ENCODE results near the gene CCR3.

The CCR3 gene

DNA sequence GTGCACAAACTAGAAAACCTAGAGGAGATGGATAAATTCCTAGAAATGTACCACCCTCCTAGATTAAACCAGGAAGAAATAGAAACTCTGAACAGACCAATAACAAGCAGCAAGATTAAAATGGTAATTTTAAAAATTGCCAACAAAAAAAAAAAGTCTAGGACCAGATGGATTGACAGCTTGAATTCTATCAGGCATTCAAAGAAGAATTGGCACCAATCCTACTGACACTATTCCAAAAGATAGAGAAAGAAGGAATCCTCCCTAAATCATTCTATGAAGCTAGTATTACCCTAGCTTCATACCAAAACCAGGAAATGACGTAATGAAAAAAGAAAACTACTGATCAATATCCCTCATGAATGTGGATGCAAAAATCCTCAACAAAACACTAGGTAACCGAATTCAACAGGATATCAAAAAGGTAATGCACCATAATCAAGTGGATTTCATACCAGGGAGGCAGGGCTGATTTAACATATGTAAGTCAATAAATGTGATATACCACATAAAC is 24.0 kb upstream of the CCR3 start:
- DNase-seq, result no peak

DNA sequence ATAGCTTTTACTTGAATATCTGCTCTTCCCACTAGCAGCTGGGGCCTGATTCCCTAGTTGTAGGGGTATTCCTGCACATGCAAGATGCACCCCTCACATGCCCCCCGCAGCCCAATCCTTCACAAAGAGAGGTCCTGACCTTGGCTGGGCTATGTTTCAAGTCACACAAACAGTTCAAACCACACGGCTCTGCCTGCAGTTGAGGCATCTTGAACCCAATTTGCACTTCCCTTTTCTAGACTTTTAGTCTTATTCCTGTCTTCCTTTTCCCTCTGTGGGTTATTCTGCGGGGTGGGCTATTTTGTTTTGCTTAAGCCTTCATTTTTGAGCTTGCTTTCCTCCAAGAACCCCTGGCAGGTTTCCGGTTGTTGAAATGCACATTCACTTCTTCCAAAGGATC is 20.9 kb upstream of the CCR3 start:
- DNase-seq, result no peak

DNA sequence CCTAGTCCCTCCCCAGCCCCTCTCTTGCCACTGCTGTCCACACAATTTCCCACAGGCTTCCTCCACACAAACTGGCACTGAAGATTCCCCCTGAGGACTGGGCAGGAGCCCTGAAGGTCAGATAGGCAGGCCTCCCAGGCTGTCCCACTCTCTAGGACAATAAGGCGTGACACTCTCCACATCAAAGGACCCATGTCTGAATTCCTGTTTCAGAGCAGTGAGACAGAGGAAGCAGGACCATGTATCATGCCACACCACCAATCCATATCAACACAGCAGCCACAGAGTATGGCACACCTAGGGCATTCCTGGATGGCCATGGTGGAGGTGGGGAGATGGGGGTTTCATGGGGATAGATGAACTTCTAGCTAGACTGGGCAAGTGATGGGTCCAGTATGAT is 20.3 kb upstream of the CCR3 start:
- DNase-seq, result no peak

DNA sequence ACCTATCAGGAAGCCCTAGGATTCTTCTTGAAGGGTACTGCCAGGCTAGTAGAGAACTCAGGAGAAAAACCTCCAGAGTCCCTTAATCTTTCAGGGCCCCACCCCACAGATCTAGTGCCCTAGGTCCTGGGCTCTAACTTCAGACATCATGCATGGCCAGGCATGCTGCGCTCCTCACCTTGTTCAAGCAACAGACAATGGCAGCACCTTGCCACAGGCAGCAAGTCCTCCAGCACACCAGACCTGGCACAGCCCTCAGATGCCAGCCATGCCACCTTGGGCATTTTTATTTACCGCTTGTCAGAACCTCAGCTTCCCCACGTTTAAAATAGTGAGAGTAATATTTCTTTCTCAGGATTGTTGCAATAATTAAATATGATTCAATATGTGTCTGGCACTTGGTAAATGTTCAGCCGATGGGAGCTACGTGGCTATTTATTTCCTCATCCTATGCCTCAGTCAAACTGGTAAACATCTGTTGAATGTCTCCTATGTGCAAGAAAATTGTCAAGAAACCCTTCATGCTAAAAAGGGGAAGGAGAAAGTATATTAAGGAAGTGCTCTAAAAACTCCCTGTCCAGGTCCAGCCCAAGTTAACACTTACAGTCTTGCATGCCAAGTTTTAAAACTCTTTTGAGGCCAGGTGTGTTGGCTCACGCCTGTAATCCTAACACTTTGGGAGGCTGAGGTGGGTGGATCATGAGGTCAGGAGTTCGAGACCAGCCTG is 19.7 kb upstream of the CCR3 start:
- no peak for DNase-seq

DNA sequence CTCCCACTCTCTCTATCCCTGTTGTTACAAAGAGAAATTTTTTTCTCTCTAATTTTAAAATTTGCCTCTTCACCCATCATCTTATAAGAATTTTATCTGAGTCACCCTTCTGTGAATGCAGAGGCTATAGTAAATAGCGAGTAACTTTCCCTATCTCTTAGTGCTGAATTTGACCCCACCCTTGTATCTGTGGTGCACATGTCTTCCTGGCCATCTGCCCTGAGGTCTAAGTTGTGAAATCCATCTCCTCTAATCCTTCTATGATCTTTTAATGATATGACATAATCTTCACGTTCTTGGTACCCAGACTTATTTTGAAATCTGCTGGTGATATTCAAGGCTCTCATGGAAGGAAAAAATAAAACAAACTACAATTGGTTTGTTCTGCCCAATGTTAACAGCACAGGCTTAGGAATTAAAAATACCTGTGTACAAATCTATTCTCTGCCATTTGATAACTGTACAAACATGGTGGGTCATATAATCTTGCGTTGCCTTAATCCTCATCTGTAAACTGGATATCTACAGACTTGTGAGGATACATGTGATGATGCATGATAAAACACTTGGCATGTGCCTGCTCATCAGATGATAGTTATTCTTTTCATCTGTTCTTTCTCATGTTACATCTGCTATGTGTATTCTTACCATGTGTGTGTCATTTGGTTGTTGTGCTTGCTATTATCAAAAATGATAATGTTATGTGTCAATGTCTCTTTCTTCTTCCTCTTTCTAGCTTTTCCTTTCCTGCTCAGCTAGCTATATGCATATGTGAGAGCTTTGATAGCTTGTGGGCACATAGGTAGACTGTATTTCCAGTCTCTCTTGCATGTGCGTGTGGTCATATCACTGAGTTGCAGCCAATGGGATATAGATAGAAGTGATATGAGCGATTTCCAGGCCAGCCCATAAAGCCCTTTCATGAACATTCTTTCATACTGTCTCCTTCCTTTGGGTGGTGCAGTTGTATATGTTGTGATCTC is 13.7 kb upstream of the CCR3 start:
- DNase-seq, result no peak

DNA sequence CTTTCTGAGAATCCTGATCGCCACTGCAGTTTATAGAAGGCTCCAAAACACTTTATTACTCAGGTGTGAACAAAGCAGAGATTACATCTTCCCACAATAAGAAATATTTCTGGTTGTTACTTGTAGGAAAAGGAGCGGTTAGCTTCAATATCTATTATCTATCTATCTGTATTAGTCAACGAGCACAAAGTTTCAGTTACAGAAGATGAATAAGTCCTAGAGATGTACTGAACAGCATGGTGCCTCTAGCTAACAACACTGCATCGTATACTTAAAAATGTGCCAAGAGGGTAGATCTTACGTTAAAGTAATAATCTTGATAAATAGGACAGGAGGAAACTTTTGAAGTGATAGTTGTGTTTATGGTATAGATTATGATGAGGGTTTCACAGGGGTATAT is 10.9 kb upstream of the CCR3 start:
- DNase-seq, result no peak

DNA sequence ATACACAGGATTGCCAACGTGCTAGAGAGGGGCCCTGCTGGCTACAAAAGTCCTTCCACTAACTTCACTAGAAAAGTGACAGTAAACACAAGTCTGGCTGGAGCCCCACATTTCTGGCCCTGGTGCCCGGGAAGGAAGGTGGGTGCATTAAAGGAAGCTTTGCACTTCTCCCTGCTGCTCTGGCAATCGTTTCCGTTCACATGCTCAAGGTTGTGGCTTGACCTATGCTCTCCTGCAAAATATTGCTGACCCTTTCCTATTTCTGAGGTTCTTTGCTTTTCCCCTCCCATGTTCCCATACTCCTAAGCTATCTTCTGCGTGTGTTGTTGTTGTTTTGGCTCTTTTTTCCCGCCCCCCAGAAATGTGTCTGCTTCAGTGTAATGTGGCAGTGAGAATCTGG is 9.1 kb upstream of the CCR3 start:
- no peak for DNase-seq

DNA sequence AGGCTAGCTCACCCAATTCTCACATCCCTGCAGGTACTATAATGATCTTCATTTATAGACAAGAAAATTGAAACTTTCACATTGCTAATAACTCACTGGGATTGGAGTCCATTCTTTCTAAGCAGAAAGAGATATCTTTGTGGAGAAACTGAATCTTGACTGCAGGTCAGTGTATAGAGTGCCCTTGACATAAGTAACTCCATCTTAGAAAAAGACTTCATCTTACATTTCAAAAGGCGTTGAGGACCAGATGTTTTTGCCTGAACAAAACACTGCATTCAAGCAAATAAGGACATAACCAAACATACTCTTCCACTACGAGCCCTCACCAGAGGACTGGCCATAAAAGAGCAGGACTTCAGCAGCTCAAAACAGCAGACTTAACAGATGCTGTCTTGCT is 6.8 kb upstream of the CCR3 start:
- no peak for DNase-seq

DNA sequence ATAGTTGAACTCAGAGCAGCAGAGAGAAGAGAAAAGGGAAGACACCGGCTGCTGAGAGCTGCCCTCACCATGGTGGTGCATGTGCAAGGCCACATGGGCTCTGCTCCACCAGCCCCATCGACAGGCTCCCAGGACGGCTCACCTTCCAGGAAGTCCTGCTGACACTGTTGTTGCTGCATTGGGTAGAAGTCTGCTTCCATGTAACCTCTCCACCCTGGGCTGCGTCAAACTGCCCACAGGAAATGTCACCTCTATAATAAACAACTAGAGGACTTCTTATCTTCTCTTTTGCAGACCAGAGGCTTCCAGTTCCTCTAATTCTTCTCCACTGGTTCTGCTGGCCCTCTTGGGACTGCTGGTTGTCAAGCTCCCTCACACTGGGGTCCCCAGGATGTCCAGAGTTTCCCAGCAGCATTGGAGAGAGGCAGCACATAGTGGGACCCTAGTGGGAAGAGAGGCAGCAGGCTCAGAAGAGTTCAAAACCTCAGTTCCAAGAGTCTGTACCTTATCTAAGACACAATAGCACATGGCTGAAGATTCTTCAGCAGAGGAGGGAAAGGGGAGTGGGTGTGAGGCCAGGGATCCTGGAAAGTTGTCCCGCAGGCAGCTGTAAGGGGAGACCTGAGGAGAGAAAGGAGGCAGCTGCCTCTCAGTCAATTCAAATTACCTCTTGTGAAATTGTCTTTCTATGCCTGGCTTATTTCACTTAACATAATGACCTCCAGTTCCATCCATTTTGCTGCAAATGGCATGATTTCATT is 5.8 kb upstream of the CCR3 start:
- no peak for DNase-seq

DNA sequence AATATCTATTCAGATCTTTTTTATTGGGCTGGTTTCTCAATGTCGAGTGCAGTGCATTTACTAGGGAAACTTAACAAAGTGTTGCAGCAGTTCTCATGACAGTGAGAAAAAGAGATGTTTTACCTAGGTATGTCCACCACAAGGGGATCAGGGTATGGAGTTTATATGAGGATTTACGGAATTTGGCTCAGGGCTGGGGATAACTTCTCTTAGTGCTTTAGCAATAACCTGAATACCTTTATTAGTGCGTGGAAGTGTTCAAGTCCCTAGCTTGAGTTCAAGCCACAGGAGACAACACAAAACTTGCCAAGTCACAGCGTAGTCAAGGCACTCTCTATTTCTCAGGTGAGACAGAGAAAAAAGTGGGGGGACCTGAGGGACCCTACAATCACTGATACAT is 3.9 kb upstream of the CCR3 start:
- DNase-seq, result no peak

DNA sequence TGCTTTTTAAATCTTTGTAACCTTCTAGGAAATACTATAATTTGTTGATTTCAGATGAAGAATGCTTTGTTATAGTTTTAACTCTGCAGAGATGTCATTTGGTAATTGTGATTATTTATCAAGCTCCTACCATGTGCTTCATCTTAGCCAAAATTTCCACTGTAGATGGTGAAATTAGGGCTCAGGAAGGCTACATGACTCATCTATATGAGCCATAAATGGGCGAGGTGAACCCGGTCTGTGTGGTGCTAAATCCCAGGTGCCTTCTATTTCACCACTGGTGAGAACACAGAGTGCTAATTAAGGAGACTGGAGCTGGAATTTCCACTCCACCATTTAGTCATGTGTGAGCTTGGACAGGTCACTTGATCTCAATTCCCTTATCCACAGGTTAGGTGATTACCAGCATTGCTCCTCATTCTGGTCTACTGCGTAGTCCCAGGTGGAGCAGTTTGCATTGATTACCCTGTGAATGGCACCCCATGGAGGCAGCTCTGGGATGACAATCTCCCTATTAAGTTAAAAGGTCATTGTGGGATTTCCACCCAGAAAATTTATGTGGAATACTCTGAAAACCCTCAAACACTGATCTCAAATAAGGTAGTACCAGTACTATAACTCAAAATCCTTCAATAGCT is 2.8 kb upstream of the CCR3 start:
- no peak for DNase-seq

DNA sequence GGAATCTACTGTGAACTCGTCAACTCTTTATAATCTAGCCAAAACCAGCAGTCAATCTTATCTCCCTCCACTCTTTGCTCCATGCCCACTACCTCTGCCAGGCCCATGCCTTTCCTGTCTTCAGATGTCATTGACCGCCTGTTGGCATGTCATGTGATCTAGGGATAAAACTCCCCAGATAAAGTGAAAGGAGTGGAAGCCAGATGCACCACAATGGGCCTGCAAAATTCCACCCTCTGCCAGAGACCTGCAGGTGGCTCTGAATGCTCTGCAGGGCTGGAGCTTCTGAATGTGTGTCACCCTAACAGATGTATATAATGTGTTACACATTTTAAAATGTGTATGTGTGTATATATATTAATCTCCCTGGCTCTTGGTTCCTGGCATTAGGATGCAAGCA is 2.3 kb upstream of the CCR3 start:
- DNase-seq, result no peak

DNA sequence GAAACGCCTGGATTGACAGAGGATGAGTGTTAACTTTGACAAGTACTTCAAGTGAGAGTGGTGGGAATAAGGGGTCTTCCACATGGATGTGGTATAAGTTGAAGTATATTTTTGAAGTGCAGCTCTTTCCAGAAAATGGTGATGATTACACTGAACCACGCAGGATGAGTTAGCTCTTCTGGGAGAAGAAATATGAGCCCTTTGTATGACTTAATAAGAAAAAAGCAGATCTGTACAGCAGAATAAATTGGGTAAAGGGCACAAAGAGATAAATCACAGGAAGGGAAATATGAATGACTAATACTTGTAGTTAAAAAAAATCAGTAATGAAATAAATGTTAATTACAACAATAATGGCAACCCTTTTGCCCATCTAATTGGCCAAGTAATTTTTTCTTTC is 1.3 kb downstream of the CCR3 start:
- DNase-seq, result no peak

DNA sequence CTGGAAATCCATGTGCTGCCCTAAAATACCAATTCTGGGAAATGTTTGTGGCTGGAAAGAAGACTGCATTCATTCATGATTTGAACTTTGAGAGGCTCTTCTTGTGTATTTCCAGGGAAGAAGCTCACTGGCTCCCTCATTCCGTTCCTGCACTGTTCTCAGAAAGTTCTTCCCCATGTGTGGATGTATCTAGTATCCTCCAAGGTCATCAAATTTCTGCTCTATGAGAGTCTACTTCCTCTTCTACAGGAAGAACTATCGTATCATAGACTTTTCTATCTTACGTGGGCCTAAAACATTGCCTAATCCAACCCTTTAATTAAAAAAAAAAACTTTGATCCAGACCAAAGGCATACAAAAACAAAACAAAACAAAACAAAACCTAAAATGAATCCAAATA is 2.9 kb downstream of the CCR3 start:
- no peak for DNase-seq

DNA sequence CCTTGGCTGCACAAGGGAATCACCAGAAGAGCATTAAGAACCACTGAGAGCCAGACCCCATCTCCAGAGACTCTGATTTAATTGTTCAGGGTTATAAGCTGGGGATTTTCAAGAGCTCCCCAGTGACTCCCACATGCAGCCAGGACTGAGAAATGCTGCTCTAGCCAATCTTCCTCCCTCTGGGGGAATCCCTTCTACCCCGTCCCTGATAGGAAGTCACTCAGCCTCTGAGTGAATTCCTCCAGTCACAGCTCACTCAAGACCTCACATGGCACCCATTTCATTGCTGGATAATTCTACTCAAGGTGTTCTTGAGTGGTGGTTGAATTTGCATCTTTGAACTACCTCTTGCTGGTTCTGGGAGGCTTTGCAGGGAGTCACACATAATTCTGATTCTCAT is 10.7 kb downstream of the CCR3 start:
- DNase-seq, result no peak

DNA sequence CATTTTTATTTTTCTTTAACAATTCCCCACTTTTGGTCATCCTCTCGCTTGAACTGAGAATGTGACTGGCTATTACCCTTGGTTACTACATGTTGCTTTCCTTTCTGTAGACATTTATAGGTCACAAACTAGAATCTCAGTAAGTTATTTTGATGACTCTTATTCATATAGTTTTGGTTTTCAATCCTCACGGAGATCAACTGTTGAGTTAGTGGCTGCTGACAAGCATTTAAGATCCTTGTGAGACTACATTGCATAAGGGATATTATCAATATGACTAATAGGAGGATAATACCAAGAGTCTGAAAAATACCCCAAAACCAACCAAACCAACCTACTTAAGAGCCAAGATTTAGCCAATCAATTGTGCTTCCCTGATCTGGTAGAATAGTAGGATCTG is 16.3 kb downstream of the CCR3 start:
- no peak for DNase-seq

DNA sequence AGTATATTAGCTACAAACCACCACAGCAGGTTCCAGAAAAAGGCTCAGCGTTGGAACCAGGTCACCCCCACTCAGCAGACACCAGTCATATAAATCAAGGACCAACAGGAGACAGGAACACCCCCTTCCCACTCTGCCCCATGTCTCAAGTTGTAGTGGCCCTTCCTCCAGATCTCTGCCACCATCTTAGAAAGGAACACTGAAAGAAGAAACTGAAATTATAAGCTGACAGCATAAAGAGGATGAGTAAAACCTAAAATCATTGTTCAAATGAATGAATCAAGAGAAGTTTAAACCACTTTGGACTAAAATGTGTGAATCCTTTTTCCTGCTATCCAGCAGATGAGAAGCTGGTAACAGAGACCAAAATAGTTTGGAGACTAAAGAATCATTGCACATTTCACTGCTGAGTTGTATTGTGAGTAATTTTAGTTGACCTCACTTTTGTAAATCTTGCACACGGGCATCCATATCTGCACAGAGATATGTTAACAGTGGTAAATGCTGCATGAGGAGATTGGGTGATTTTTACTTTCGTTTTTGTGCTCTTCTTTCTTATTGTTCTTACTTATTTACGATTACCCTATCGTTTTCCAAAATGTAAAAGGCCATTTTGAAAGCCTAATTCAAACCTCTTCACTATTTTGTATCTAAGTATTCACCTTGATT is 19.8 kb downstream of the CCR3 start:
- DNase-seq, result no peak

DNA sequence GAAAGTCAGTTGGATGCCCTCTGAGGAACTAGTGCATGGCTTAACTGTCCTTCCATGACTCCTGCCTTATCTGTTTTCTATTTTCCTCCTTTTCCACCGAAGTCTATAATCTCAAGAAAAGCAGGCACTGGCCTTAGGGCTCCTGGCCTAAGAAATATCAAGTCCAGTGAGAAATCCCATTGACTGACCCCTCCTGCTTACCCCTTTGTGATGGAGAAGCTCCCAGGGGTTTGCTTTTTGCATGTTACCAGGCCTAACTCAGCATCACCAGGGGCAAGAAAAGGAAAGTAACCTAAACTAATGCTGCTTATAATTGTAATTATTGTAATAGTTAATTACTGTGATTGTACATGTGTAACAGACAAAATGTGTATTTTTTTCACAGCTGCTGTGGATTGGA is 21.7 kb downstream of the CCR3 start:
- no peak for DNase-seq

DNA sequence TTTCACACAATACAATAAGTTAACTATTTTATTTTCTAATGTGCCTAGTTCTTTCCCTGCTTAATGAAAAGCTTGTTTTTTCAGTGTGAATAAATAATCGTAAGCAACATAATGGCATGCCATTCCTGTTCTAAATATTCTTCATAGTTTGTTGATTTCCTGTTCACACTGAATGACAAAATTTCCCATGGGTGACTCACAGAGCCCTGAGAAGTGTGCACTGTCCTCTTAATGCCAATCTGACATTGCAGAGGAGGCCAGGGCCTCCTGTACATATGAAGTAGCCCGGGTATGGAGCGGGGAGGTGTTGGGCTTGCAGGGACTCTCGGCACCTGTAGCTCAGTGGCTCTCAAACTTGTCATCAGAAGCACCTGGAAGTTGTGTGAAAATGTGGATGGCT is 24.3 kb downstream of the CCR3 start:
- no peak for DNase-seq

DNA sequence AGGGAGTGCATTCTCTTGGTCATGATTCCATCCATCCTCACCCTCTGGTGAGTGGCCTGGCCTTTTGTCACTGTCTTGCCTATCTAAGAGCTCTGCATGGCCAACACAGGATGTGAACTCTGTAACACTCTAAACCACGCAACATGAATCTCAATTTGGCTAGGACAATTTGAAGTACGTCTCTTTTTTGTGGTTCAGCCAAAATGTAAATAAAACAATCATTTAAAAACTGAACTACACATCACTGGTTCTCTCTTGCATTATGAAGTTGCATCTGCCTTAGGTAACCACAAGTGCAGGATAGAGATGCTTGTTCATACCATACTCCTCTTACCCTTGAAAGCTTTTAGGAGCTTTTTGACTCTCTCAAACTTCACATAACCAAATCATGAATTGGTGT is 27.3 kb downstream of the CCR3 start:
- DNase-seq, result no peak

DNA sequence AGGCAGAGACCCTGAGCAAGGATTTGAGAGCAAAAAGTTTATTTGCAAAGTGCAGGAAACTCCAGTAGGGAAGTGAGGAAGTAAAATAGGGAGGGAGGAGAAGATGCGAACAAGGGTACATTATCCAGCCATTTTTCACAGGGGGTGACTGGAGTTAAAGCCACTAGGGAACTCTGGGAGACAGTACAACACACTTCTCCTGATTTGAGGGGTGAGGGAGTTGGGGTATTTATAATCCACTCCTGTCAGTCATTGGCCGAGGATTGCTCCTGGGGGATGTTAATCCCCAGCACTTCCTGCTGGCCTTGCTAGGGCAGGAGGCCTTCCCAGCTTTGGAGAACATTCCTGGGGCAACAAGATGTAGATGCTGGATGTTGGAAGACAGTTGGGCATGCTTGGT is 28.2 kb downstream of the CCR3 start:
- DNase-seq, result no peak
